CD4-positive, alpha-beta T cell treated with Interleukin-6 at 100 ng/mL for 8 hours (primary cell): ENCODE results near the gene PLSCR3.

Experiments used
- DNase-seq: peaks from one replicate; pipeline ENCODE4 v3.0.0-alpha.2; 2020; ENCODE audit warnings: mixed read lengths, low spot score

The PLSCR3 gene

GRCh38 chr17:7394452-7395191 lies at the start of gene PLSCR3:
TSS of gene PLSCR3 (minus strand) at chr17:7394525. CDS start at chr17:7394110, 415 bp downstream.
- DNase-seq, result peak; percentile 76

DNA sequence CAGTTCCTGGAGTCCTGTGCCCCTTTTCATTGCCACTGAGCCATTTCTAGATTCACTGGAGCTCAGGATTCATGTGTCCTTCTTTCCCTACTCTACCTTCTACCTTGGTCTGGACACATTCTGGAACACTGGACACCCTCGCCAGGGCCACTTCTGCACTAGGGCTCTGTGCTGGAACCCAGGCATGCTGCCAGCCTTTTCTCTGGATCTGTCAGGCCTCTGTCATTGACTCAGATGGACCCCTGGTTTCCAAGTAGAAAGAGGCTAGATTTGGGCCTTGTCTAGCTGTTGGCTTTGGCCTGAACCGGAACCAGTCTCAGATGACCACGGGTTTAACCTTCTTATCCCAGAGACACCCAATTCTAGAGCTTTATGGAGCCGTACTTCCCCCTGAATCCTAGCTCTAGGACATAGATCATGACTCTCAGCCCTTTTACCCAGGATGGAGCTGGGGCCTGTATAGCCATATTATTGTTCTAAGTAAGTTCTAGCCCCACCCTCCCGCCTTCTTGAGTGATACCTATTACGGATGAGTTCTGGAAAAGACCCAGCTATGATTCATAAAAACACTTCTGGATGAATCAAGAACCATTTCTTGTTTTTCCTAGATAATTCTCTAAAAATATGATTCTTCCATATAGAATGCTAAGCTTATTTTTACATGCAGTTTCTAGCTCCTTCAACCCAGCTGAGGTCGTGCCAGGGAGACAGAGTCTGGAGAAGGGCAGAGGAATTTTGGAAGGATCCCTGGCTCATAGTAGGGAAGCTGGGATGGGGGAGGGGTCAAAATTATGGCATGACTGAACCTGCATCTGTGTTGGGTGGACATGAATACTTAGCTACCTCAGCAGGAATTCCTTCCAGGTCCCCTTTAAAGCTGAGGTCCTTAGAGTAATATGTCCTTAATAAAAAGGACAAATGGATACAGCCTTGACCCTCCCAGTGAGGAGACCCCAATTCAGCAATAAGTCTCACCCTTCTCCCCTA lies 49.5 kb upstream of the PLSCR3 start:
- DNase-seq, result no peak

DNA sequence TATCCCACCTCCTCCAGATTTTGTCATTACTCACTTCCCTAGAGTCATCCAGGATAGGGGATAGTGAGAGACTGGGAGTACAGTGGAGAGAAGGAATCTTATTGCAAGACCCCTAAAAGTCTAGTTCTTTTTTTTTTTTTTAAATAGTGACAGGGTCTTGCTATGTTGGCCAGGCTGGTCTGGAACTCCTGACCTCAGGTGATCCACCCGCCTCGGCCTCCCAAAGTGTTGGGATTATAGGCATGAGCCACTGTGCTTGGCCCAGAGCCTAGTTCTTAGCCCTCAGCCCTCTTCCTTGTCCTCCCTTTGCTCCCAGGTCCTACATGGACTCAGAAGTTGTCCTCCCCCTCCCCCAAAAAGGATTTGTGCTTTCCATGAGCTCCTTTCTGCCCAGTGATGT lies 47.8 kb upstream of the PLSCR3 start:
- no peak for DNase-seq

GRCh38 chr17:7441266-7441665 lies 46.9 kb upstream of the PLSCR3 start:
- no peak for DNase-seq

GRCh38 chr17:7440834-7441195 lies 46.5 kb upstream of the PLSCR3 start:
- no peak for DNase-seq

DNA sequence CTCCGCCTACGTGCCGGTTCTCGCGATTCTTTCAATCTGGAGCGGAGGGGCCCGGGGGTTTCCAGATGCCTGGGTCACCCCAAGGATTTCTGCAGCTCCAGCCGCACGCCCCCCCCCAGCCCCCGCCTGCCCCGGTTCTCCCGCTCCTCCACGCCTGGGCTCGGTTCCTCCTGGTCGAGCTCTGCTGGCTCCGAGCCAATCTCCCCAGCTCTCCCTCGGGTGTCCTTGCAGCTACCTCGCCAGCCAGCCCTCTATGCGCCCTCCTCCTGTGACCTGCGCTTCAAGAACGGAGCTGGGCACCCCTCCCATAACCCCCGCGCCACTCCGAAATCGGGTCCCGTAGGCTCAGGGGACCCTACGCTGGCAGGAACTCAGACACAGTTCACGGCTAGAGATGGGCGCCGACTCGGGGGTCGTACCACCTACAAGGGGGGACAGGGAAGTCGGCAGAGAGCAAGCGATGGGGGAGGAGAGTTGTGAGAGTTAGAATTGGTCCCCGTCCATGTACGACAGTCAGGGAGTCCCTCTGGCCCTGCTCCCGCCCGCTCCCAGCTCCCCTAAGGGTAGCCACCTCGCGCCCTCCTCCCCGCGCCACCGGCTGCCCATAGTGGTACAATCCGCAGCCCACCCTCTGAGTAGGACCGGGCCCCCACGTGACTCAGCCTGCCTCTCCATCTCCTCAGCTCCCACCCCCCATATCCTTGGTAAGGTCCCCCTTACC lies 45.9 kb upstream of the PLSCR3 start:
- DNase-seq, result no peak

GRCh38 chr17:7439462-7440112 lies 45.3 kb upstream of the PLSCR3 start, which contains the start of gene FGF11:
TSS of gene FGF11 (plus strand) at chr17:7439512. CDS start at chr17:7439621, 109 bp downstream.
- DNase-seq, result no peak

DNA sequence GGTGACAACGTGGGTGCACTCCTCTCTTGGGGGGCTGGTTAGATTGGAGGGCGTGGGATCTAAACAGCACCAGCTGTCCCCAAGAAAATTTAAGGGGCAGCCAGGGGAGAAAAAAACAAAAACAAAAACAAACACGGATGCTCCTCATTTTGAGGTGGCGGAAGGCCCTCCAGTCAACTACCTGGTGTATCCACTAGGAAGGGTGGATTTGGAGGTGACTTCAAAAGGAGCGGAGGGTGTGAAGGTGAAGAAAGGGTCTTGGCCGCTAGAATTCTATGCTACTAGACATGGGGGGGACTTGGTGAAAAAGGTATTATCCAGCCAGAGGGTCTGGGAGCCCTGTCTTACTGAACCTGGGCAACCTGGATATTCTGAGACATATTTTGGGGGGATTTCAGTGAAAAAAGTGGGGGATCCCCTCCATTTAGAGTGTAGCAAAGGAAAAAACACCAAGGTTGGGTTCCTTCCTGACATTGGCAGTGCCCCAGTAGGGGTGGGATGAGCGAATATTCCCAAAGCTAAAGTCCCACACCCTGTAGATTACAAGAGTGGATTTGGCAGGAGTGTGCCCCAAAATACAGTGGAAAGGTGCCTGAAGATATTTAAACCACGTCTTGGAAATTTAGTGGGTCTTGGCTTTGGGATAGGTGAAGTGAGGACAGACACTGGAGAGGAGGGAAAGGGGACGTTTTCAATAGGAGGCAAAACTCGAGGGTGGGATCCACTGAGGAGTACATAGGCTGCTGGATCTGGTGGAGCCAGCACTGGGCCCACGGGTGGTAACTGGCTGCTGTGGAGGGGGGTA lies 44.5 kb upstream of the PLSCR3 start:
- DNase-seq, result no peak

DNA sequence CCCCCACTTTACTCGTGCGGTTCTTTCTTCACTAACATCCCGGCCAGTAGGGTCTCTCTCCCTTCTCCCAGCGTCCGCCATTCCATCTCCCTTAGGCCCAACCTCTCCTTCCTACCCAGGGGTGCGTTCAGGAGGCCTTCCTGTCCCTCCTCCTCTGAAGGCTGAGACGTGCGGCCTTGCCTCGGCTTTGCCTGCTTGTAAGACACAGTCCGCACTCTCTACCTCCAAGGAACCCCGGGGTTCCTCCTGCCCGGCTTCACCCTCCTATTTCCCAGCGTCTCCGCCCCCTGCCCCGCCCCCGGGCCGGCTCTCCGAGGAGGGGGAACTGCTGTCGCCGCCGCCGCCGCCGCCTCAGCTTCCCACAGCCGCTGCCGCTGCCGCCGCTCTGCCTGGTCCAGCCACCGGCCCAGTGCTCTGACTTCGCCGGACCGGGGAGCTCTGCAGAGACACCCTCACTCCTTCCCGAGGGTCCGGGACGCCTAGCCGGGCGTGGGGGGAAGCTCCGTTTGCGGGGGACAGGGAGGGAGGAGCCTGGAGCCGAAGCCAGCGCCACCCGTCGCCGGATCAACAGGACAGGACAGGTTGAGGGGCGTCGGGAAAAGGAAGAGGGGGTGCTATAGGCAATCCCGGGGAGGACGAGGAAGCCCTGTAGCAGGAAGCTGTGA lies 43.8 kb upstream of the PLSCR3 start:
- DNase-seq, result peak; percentile 54

- DNase-seq, result no peak
These were observed 43.1 kb upstream of the PLSCR3 start for GRCh38 chr17:7437369-7437863.

GRCh38 chr17:7436556-7437368 lies 42.4 kb upstream of the PLSCR3 start:
- peak; percentile 79 for DNase-seq

DNA sequence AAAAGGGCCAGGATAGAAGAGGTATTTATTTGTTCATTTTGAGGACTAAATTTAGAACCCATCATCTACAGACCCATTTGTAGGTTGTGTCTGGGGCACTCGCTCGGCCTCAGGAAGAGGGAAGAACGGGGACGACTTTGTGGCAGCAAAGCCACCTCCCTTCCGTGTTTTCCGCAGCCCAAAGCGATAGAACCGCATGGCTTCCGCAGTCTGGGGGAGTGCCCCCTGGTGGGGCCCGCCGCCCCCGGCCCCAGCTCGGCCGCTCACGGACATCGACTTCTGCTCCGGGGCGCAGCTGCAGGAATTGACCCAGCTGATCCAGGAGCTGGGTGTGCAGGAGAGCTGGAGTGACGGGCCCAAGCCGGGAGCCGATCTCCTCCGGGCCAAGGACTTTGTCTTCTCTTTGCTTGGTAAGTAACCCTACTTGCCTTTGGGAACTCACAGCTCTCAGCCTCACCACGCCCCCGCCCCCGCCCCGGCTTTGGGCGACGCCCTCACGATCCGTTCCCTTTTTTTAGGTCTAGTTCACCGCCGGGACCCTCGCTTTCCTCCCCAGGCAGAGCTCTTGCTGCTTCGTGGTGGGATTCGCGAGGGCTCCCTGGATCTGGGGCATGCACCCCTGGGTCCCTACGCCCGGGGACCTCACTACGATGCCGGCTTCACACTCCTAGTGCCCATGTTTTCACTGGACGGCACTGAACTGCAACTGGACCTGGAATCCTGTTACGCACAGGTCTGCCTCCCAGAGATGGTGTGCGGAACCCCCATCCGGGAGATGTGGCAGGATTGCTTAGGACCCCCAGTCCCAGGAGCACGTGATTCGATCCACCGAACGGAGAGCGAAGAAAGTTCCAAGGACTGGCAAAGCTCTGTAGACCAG lies 41.6 kb upstream of the PLSCR3 start:
- peak; percentile 50 for DNase-seq

DNA sequence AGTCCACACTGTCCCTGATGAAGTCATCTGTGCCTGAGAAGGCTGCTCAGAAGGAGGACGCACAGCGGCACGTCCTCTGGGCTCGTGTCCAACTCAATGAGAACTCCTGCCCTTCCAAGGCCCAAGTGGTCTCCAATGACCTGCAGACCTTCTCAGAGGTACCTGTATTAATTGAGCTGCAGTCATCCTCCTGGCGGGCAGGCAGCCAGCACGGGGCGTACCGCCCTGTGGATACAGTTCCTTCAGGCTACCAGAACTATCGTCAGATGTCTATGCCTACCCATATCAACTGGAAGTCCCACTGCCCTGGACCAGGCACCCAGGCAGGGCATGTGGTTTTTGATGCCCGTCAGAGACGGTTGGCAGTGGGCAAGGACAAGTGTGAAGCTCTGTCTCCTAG lies 38.0 kb upstream of the PLSCR3 start:
- DNase-seq, result no peak

DNA sequence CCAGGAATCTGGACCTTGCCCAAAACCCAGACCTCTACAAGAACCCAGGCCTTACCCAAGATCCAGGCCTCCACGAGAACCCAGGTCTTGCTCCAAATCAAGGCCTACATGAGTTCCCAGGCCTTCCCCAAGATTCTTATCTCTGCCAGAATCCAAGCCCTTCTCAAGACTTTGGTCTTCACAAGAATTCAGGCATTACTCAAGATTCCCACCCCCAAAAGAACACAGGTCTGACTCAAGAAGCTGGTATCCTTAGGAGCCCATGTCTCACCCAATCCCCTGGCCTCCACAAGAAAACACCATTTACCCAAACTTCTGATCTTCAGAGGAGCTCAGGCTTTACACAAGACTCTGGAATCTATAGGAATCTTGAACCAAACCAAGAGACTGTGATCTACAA lies 36.9 kb upstream of the PLSCR3 start:
- DNase-seq, result no peak

GRCh38 chr17:7429722-7430121 lies 35.4 kb upstream of the PLSCR3 start:
- DNase-seq, result no peak

- no peak for DNase-seq
These were observed 34.2 kb upstream of the PLSCR3 start, which contains the start of gene SPEM3 for GRCh38 chr17:7428557-7428956. TSS of gene SPEM3 (plus strand) at chr17:7428857. CDS start at chr17:7428903, 46 bp downstream.

- no peak for DNase-seq
These were observed 33.2 kb upstream of the PLSCR3 start for GRCh38 chr17:7427549-7427948.

GRCh38 chr17:7426896-7427489 lies 32.7 kb upstream of the PLSCR3 start:
- no peak for DNase-seq
